DOHH2 (cell line): Measurements from ENCODE around the gene USF1.

Source experiments
- H3F3A ChIP-seq: fragments of 200-600 bp; sonication (generic), shearing (Covaris generic); 2 replicates; pipeline ENCODE4 v1.6.0; 2016; ENCODE audit warnings: antibody characterized with exemption, mild to moderate bottlenecking; ENCODE audit not compliant: control insufficient read depth, insufficient read depth
- H3K27ac ChIP-seq: fragments of 200-600 bp; sonication (generic); 2 replicates; pipeline ENCODE4 v1.5.1; 2014; ENCODE audit warnings: low read depth, mild to moderate bottlenecking, low read length, moderate library complexity
- H3K27me3 ChIP-seq: fragments of 200-600 bp; sonication (generic); 2 replicates; pipeline ENCODE4 v1.6.1; 2014; ENCODE audit warnings: mild to moderate bottlenecking, low read length, mixed read lengths; ENCODE audit not compliant: control insufficient read depth
- H3K36me3 ChIP-seq: fragments of 200-600 bp; sonication (generic); 2 replicates; pipeline ENCODE4 v1.6.1; 2014; ENCODE audit warnings: mild to moderate bottlenecking, low read length, moderate library complexity, mixed read lengths; ENCODE audit not compliant: control insufficient read depth
- H3K4me1 ChIP-seq: fragments of 200-600 bp; sonication (generic); 2 replicates; pipeline ENCODE4 v1.6.1; 2014; ENCODE audit warnings: mild to moderate bottlenecking, low read length, mixed read lengths; ENCODE audit not compliant: control insufficient read depth
- H3K4me2 ChIP-seq: fragments of 200-600 bp; sonication (generic); 2 replicates; pipeline ENCODE4 v1.6.0; 2014; ENCODE audit warnings: mild to moderate bottlenecking, low read length, moderate library complexity
- H3K4me3 ChIP-seq: fragments of 200-600 bp; sonication (generic); 2 replicates; pipeline ENCODE4 v1.5.1; 2014; ENCODE audit warnings: mild to moderate bottlenecking, low read length, mixed read lengths
- H3K79me2 ChIP-seq: fragments of 200-600 bp; sonication (generic); 2 replicates; pipeline ENCODE4 v1.6.1; 2014; ENCODE audit warnings: mild to moderate bottlenecking, low read length, mixed read lengths; ENCODE audit not compliant: control insufficient read depth
- H3K9me2 ChIP-seq: fragments of 200-600 bp; sonication (generic); replicated peaks from 2 replicates; pipeline ENCODE4 v1.6.1; 2014; ENCODE audit warnings: mild to moderate bottlenecking, low read length, mixed read lengths; ENCODE audit not compliant: control insufficient read depth
- H3K9me3 ChIP-seq: fragments of 200-600 bp; sonication (generic); 2 replicates; pipeline ENCODE4 v1.6.1; 2014; ENCODE audit warnings: antibody characterized with exemption, low read length, mixed read lengths; ENCODE audit not compliant: control insufficient read depth, insufficient read depth
- H4K20me1 ChIP-seq: fragments of 200-600 bp; sonication (generic); 2 replicates; pipeline ENCODE4 v1.6.0; 2014; ENCODE audit warnings: low read depth, mild to moderate bottlenecking, antibody characterized with exemption, low read length, moderate library complexity; ENCODE audit not compliant: control insufficient read depth, insufficient read depth
- CTCF ChIP-seq: fragments of 200-600 bp; sonication (generic); IDR thresholded peaks from one replicate; pipeline ENCODE4 v1.5.1; 2014; ENCODE audit warnings: antibody characterized with exemption, mild to moderate bottlenecking, low read depth, low read length; ENCODE audit not compliant: poor library complexity, severe bottlenecking
- EZH2phosphoT487 ChIP-seq: fragments of 200-600 bp; sonication (generic); IDR thresholded peaks from 2 replicates; pipeline ENCODE4 v1.6.1; 2017; ENCODE audit warnings: borderline replicate concordance, mild to moderate bottlenecking, antibody characterized with exemption, low read length, moderate library complexity, mixed read lengths

The USF1 gene

GRCh38 chr1:161061419-161061818 is 15.6 kb upstream of the USF1 start:
- H3K4me1 ChIP-seq = no peaks in the 10 kb centered on the region
- no peak overlapping the region for H3K4me3 ChIP-seq
- H3K4me2 ChIP-seq = no peak overlapping the region
- H3K36me3 ChIP-seq = peaks cover 39% of the 10 kb centered on the region
- no peaks in the 10 kb centered on the region for H3K9me3 ChIP-seq
- no peak overlapping the region for H3K27ac ChIP-seq
- peaks cover 65% of the 10 kb centered on the region for H3K79me2 ChIP-seq
- no peaks in the 10 kb centered on the region for H3F3A ChIP-seq
- H4K20me1 ChIP-seq = peaks cover 3% of the 10 kb centered on the region; the same call in 1 of the 2 replicates
- TF ChIP-seq EZH2phosphoT487 (no peak), CTCF (no peak)
- H3K27me3 ChIP-seq = no peaks in the 10 kb centered on the region
- no peaks in the 10 kb centered on the region for H3K9me2 ChIP-seq

GRCh38 chr1:161059293-161059692 is 13.5 kb upstream of the USF1 start:
- Histone ChIP-seq H3K9me3 (no peaks in the 10 kb centered on the region), H3K27me3 (no peaks in the 10 kb centered on the region), H4K20me1 (no peaks in the 10 kb centered on the region; the same call in 1 of the 2 replicates), H3K4me3 (no peak overlapping the region), H3K9me2 (no peaks in the 10 kb centered on the region), H3F3A (no peaks in the 10 kb centered on the region), H3K36me3 (peaks cover 50% of the 10 kb centered on the region), H3K4me2 (no peak overlapping the region), H3K79me2 (peaks cover 51% of the 10 kb centered on the region), H3K27ac (no peak overlapping the region), H3K4me1 (no peaks in the 10 kb centered on the region)
- TF ChIP-seq EZH2phosphoT487 (no peak), CTCF (no peak)

- H3K79me2 ChIP-seq = peaks cover 16% of the 10 kb centered on the region
- H3K27me3 ChIP-seq = no peaks in the 10 kb centered on the region
- H3K4me1 ChIP-seq = no peaks in the 10 kb centered on the region
- H3F3A ChIP-seq = no peaks in the 10 kb centered on the region
- H3K36me3 ChIP-seq = peaks cover 79% of the 10 kb centered on the region
- no peaks in the 10 kb centered on the region for H4K20me1 ChIP-seq
- no peaks in the 10 kb centered on the region for H3K9me2 ChIP-seq
- no peaks in the 10 kb centered on the region for H3K9me3 ChIP-seq
- H3K4me2 ChIP-seq = no peak overlapping the region
- TF ChIP-seq EZH2phosphoT487 (no peak), CTCF (peak; percentile 75)
- no peak overlapping the region for H3K4me3 ChIP-seq
- no peak overlapping the region for H3K27ac ChIP-seq
Observed at GRCh38 chr1:161054805-161055204, 9.0 kb upstream of the USF1 start.
